ENCODE data around the gene PRDM8.
"Not testable (repeated sequence)": the region's sequence is repeated elsewhere in the genome, so short reads cannot be mapped to it uniquely, and the experiment has no call there.

PRDM8 gene

DNA sequence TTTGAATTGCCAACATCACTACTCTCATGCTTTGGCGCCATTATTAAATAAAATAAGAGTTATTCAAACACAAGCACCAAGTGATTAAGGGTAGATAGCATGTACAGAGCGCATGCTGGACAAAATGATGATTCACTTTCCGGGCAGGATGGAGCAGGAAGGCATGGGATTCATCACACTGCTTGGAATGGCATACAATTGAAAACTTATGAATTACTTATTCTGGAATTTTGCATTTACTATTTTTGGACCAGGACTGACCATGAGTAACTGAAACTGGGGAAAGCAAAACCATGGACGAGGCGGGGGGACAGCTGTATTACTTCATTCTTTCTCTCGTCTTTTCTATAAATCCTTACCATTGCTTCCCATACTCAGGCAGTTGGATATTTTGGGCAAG, 40.7 kb downstream of the PRDM8 start:
- DNase-seq (ENCODE audit: low spot score in 2 of 2) (no peak), ATAC-seq (ENCODE audit: low read depth) (no peak)
- H3K4me1 Mint-ChIP-seq: no peaks in the 10 kb centered on the region
- H3K9me3 Mint-ChIP-seq: no peaks in the 10 kb centered on the region
- no peaks in the 10 kb centered on the region for H3K36me3 Mint-ChIP-seq
- no peak overlapping the region for H3K4me3 Mint-ChIP-seq
- H3K27me3 Mint-ChIP-seq: peaks cover 8% of the 10 kb centered on the region
- no peak overlapping the region for H3K27ac Mint-ChIP-seq

DNA sequence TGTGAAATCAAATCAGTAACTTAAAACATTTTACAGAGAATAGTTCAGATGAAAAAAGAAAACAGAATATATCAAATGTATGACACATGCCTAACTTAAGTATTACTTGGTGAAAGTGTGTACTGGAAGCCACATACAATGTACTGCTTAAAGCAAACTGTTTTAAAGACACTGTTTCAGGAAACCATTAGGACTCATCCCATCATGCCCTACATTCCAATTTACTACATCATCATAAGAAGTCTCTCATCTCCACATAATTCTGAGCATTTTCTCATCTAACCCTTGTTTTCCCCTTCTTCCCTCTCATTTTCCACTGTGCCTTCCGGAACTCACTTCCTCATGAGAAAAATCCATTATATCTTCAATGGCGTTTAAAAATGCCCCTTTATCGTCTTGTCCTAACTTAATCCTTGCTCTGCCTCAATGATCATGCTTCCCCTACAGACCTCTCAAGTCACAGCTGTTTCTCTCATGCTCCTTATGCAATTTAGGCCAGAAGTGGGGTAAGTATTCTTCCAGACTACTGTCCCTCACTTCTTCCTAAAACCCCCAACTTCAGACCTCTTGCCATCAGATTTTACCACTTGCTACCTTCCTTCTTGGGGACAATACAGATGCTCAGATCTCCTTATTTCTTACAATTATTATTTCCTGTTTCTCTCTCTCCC, 42.3 kb downstream of the PRDM8 start:
- Mint-ChIP-seq H3K4me3 (no peak overlapping the region), H3K27ac (no peak overlapping the region), H3K9me3 (no peaks in the 10 kb centered on the region), H3K4me1 (no peaks in the 10 kb centered on the region), H3K36me3 (no peaks in the 10 kb centered on the region), H3K27me3 (peaks cover 9% of the 10 kb centered on the region)
- DNase-seq (ENCODE audit: low spot score in 2 of 2) (no peak), ATAC-seq (ENCODE audit: low read depth) (no peak)

DNA sequence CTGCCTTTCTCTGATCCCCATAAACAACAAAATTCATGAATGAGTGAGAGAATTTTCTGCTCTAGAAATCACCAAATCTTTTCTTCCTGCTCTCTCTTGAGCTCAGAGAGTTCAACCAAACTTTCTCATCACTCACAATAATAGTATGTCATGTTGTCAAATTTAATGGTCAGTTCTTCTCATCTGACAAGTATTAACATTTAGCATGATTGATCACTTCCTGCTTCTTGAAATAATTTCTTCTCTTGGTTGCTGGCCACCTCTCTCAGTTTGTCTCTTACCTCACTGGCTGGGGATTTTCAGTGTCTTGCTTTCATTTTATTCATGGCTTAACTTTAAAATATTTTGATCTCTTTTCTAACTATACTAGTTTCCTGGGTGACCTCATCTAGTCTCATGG, 43.7 kb downstream of the PRDM8 start:
- H3K27me3 Mint-ChIP-seq: peaks cover 7% of the 10 kb centered on the region
- no peak for DNase-seq (ENCODE audit: low spot score in 2 of 2)
- H3K27ac Mint-ChIP-seq: no peak overlapping the region
- H3K9me3 Mint-ChIP-seq: no peaks in the 10 kb centered on the region
- no peak for ATAC-seq (ENCODE audit: low read depth)
- no peaks in the 10 kb centered on the region for H3K36me3 Mint-ChIP-seq
- H3K4me1 Mint-ChIP-seq: no peaks in the 10 kb centered on the region
- no peak overlapping the region for H3K4me3 Mint-ChIP-seq

DNA sequence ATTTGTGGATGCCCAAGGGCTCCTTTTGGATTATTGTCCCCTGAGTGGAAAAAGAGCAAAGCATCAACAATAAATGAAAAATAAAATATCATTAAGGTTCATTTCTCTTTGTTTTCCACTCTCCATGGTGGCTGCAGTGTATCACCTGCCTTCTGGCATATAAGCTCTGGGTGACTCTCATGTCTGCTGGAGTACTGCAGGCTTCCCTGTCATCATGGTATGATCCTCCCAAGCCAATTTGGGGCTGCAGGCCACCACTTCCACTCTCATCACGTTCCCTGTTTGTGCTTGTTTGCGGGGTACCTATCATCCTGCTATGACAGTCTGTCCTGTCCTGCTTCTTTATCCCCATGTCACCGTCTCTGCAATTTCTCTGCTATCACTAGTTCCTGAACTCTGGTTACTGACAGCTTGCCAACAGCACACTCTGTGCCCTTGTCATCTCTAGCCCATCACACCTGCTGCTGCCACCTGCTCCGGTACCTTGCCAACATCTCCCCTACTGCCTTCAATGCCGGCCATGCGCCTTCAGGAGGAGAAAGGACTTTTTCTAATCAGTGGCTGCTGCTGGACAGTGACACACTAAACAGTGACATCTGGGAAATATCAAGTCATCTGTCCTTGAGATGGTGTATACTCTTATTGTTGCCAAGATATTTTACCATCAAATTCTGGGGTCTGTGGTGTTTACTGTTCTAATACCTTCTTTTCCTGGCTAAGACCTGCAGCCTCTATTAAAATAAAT, 46.1 kb downstream of the PRDM8 start:
- DNase-seq (ENCODE audit: low spot score in 2 of 2) (no peak), ATAC-seq (ENCODE audit: low read depth) (no peak)
- Mint-ChIP-seq H3K4me1 (no peaks in the 10 kb centered on the region), H3K9me3 (no peaks in the 10 kb centered on the region), H3K27me3 (peaks cover 10% of the 10 kb centered on the region), H3K27ac (no peak overlapping the region), H3K4me3 (no peak overlapping the region), H3K36me3 (no peaks in the 10 kb centered on the region)

DNA sequence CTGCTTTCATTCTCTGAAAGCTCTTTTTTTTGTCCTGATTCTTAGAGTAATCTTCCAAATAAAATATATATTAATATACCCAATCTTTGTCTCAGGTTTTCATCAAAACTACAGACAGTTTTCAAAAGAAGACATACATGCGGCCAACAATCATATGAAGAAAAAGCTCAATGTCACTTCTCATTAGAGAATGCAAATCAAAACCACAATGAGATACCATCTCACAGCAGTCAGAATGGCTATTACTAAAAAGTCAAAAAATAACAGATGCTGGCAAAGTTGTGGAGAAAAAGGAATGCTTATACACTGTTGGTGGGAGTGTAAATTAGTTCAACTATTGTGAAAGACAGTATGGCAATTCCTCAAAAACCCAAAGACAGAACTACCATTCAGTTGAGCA, 50.2 kb downstream of the PRDM8 start:
- not testable (repeated sequence) for H3K27me3 Mint-ChIP-seq; H3K36me3 Mint-ChIP-seq; DNase-seq (ENCODE audit: low spot score in 2 of 2); H3K4me1 Mint-ChIP-seq; ATAC-seq (ENCODE audit: low read depth); H3K4me3 Mint-ChIP-seq; H3K9me3 Mint-ChIP-seq; H3K27ac Mint-ChIP-seq

DNA sequence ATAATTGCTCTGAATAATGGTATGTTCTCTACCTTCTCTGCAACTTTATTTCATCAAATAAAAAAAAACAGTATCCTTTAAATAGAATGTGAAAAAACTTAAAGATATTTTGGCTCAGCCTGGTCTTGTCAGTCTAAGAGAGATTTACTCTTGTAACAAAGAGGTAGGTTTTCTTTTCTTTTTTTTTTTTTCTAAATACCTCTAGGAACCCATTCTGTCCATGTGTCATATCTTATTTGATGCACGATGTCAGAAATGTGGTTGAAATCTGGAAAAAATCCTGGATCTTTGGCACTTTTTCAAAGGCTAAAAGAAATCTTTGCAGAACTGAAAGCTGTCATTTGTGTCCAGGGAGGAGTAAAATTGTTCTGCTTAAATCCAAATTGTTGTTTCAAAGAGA, 51.8 kb downstream of the PRDM8 start:
- Mint-ChIP-seq H3K27ac (no peak overlapping the region), H3K4me3 (no peak overlapping the region), H3K36me3 (no peaks in the 10 kb centered on the region), H3K27me3 (peaks cover 6% of the 10 kb centered on the region), H3K4me1 (peaks cover 2% of the 10 kb centered on the region), H3K9me3 (no peaks in the 10 kb centered on the region)
- ATAC-seq (ENCODE audit: low read depth) (no peak), DNase-seq (ENCODE audit: low spot score in 2 of 2) (no peak)

DNA sequence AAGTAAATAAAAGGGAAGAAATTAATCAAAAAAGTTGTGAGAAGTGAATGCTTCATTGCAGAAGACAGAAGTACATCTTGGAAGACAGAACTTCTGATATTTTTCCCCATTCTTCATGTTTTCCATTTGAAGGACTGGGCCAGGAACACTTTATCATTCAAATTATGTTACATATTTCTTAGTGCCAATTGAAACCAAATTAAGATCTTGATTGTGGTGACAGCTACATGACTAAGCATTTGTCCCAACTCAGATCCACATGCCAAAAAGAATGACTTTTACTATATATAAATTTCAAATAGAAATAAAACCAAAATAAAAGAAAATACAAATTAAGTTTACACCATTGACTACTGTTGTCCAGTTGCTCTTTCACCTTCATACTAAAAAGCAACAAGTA, 55.1 kb downstream of the PRDM8 start:
- H3K4me1 Mint-ChIP-seq: peaks cover 2% of the 10 kb centered on the region
- H3K4me3 Mint-ChIP-seq: no peak overlapping the region
- H3K36me3 Mint-ChIP-seq: no peaks in the 10 kb centered on the region
- no peaks in the 10 kb centered on the region for H3K9me3 Mint-ChIP-seq
- H3K27ac Mint-ChIP-seq: no peak overlapping the region
- DNase-seq (ENCODE audit: low spot score in 2 of 2) (no peak), ATAC-seq (ENCODE audit: low read depth) (no peak)
- H3K27me3 Mint-ChIP-seq: peaks cover 8% of the 10 kb centered on the region

DNA sequence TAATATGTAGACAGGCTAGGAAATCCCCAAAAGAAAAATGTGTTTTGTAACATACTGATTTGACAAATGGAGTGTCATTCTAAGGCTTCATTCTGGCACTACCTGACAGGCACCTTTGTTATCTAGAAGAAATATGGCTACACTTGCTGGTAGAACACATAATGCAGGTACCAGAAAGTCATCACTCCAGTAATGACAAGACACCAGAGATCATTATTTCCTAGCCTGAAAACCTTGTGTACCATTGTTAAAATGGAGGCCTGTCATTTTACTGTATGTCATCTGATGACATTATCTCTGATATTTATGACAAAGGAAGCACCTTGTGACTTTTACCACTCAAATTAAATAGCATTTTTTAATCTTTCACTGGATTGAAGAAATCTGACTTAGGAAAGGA, 55.6 kb downstream of the PRDM8 start:
- Mint-ChIP-seq H3K9me3 (no peaks in the 10 kb centered on the region), H3K4me1 (peaks cover 2% of the 10 kb centered on the region), H3K36me3 (no peaks in the 10 kb centered on the region), H3K27ac (no peak overlapping the region), H3K4me3 (no peak overlapping the region), H3K27me3 (peaks cover 8% of the 10 kb centered on the region)
- no peak for ATAC-seq (ENCODE audit: low read depth)
- DNase-seq (ENCODE audit: low spot score in 2 of 2): no peak

DNA sequence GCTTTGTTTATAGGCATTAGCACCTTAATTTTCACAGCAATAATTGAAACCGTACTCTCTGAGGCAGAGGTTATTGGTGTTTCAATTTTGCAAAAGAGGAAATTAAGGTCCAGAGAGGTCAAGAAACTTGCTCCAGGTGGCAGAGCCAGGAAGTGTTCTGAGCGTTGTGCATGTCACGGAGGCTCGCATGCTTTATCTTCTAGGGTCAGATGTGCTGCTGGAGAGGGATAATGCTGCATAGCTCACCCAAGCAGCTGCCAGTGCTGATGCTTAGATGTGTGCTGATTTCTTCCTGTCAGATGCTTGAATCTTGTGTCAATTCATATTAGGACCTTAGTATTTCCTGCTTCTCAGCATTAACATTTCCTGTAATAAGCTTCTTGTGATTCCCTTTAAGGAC, 56.2 kb downstream of the PRDM8 start:
- H3K27me3 Mint-ChIP-seq: peaks cover 8% of the 10 kb centered on the region
- H3K36me3 Mint-ChIP-seq: no peaks in the 10 kb centered on the region
- DNase-seq (ENCODE audit: low spot score in 2 of 2) (no peak), ATAC-seq (ENCODE audit: low read depth) (no peak)
- H3K4me3 Mint-ChIP-seq: no peak overlapping the region
- no peak overlapping the region for H3K27ac Mint-ChIP-seq
- no peaks in the 10 kb centered on the region for H3K9me3 Mint-ChIP-seq
- peaks cover 2% of the 10 kb centered on the region for H3K4me1 Mint-ChIP-seq
